Measurements from ENCODE around the gene ARPC5L. TPM values are rescaled to one million over a fixed set of nuclear protein-coding genes. Genes with fewer than 3 reads are reported as not detected.

ARPC5L gene
- total RNA-seq, 6 experiments from 2014 or later: 39.0 to 55.9 (median 44.7) TPM

GRCh38 chr9:124899845-124900244 lies 37.9 kb downstream of the ARPC5L start:
- peaks cover 7% of the 10 kb centered on the region; the same call in 1 of the 2 replicates for H3K4me1 Mint-ChIP-seq (ENCODE audit: low read depth)
- TF ChIP-seq CTCF (IDR thresholded peaks at IDR 0.05): no peak
- DNase-seq: no peak
- H3K36me3 Mint-ChIP-seq (ENCODE audit: low read depth): peaks cover 26% of the 10 kb centered on the region
- no peak overlapping the region for H3K4me3 Mint-ChIP-seq
- no peaks in the 10 kb centered on the region for H3K9me3 Mint-ChIP-seq
- no peak overlapping the region for H3K27ac Mint-ChIP-seq
- no peaks in the 10 kb centered on the region; the same call in 1 of the 2 replicates for H3K27me3 Mint-ChIP-seq (ENCODE audit: insufficient read depth)

GRCh38 chr9:124906966-124907365 lies 45.0 kb downstream of the ARPC5L start:
- Mint-ChIP-seq H3K27me3 (ENCODE audit: insufficient read depth) (no peaks in the 10 kb centered on the region; the same call in 1 of the 2 replicates), H3K4me1 (ENCODE audit: low read depth) (peaks cover under 1% of the 10 kb centered on the region; the same call in 1 of the 2 replicates), H3K27ac (no peak overlapping the region), H3K36me3 (ENCODE audit: low read depth) (peaks cover 31% of the 10 kb centered on the region), H3K9me3 (no peaks in the 10 kb centered on the region), H3K4me3 (no peak overlapping the region)
- TF ChIP-seq CTCF (IDR thresholded peaks at IDR 0.05): no peak
- no peak for DNase-seq

GRCh38 chr9:124908098-124908497 lies 46.2 kb downstream of the ARPC5L start:
- no peaks in the 10 kb centered on the region for H3K9me3 Mint-ChIP-seq
- H3K4me1 Mint-ChIP-seq (ENCODE audit: low read depth): no peaks in the 10 kb centered on the region
- no peak overlapping the region for H3K27ac Mint-ChIP-seq
- peaks cover 27% of the 10 kb centered on the region for H3K36me3 Mint-ChIP-seq (ENCODE audit: low read depth)
- no peak for DNase-seq
- H3K4me3 Mint-ChIP-seq: no peak overlapping the region
- H3K27me3 Mint-ChIP-seq (ENCODE audit: insufficient read depth): no peaks in the 10 kb centered on the region; the same call in 1 of the 2 replicates
- TF ChIP-seq CTCF (IDR thresholded peaks at IDR 0.05): no peak

GRCh38 chr9:124911766-124912165 lies 49.8 kb downstream of the ARPC5L start:
- DNase-seq: no peak
- Mint-ChIP-seq H3K27me3 (ENCODE audit: insufficient read depth) (peaks cover 2% of the 10 kb centered on the region; the same call in 1 of the 2 replicates), H3K4me1 (ENCODE audit: low read depth) (no peaks in the 10 kb centered on the region), H3K4me3 (no peak overlapping the region), H3K9me3 (no peaks in the 10 kb centered on the region), H3K27ac (no peak overlapping the region), H3K36me3 (ENCODE audit: low read depth) (peaks cover 34% of the 10 kb centered on the region)
- TF ChIP-seq CTCF (IDR thresholded peaks at IDR 0.05): no peak

GRCh38 chr9:124913378-124913777 lies 51.4 kb downstream of the ARPC5L start:
- H3K36me3 Mint-ChIP-seq (ENCODE audit: low read depth): peaks cover 32% of the 10 kb centered on the region
- no peaks in the 10 kb centered on the region for H3K9me3 Mint-ChIP-seq

More at GRCh38 chr9:124913378-124913777, 51.4 kb downstream of the ARPC5L start:
- no peak for TF ChIP-seq CTCF (IDR thresholded peaks at IDR 0.05)
- Mint-ChIP-seq H3K4me1 (ENCODE audit: low read depth) (no peaks in the 10 kb centered on the region), H3K27me3 (ENCODE audit: insufficient read depth) (peaks cover 2% of the 10 kb centered on the region; the same call in 1 of the 2 replicates), H3K4me3 (no peak overlapping the region), H3K27ac (no peak overlapping the region)
- no peak for DNase-seq
